Body of pancreas (tissue), 4 donors: Measurements from ENCODE around the gene CPSF4.

Experiments used
- POLR2A ChIP-seq, 3 donors: fragments of 450-650 bp; IDR thresholded peaks; one replicate each; pipeline ENCODE4 v1.6.1; 2016; ENCODE audit warnings: antibody characterized with exemption in 3 of 3, mild to moderate bottlenecking in 2 of 3
- TF ChIP-seq, protein P1 (sequence below), 7 experiments: fragments of 450-650 bp in 4 of 7; fragments of 200-600 bp in 3 of 7; sonication (generic) in 3 of 7; IDR thresholded peaks; one replicate each; pipeline ENCODE4 v1.5.1; 2016 to 2019; ENCODE audit warnings: antibody characterized with exemption in 7 of 7

DNA sequence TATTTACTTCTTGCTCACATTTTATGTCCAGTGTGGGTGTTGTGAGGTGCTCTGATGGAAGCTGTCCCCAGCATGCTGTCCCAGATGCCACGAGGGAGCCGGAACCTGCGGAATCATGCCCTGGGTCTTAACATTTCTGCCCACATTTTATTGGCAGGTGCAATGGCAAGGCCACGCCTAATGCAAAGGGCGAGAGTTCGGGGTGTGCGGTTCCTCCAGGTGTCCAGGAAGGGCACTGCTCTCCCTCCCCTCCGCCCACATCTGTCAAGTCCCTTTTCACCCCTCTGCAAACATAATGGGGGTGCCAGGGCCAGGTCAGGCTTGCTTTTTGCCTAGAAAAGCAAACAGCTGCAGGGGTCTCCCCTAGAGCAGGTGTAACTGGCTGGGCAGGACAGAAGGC lies 46.7 kb upstream of the CPSF4 start:
- TF ChIP-seq, protein P1, sequence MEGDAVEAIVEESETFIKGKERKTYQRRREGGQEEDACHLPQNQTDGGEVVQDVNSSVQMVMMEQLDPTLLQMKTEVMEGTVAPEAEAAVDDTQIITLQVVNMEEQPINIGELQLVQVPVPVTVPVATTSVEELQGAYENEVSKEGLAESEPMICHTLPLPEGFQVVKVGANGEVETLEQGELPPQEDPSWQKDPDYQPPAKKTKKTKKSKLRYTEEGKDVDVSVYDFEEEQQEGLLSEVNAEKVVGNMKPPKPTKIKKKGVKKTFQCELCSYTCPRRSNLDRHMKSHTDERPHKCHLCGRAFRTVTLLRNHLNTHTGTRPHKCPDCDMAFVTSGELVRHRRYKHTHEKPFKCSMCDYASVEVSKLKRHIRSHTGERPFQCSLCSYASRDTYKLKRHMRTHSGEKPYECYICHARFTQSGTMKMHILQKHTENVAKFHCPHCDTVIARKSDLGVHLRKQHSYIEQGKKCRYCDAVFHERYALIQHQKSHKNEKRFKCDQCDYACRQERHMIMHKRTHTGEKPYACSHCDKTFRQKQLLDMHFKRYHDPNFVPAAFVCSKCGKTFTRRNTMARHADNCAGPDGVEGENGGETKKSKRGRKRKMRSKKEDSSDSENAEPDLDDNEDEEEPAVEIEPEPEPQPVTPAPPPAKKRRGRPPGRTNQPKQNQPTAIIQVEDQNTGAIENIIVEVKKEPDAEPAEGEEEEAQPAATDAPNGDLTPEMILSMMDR (IDR thresholded peaks at IDR 0.05), result no peak
- no peak for TF ChIP-seq POLR2A (IDR thresholded peaks at IDR 0.05)
